Upper lobe of left lung (tissue), 4 donors: Measurements from ENCODE around the gene PLEKHA4.
"Not testable (repeated sequence)": the region's sequence is repeated elsewhere in the genome, so short reads cannot be mapped to it uniquely, and the experiment has no call there.

Experiments used
- CTCF ChIP-seq, 6 experiments: fragments of 450-650 bp in 4 of 6; fragments of 200-600 bp in 2 of 6; sonication (generic) in 2 of 6; IDR thresholded peaks; one replicate each; pipeline ENCODE4 v1.5.1; 2016 to 2019; ENCODE audit warnings: antibody characterized with exemption in 6 of 6
- EP300 ChIP-seq, 4 donors: sonication (generic); formaldehyde crosslinking; IDR thresholded peaks; one replicate each; pipeline ENCODE4 v1.5.1; 2017; ENCODE audit warnings: antibody characterized with exemption in 4 of 4, control low read depth in 2 of 4
- POLR2A ChIP-seq, 4 donors: fragments of 450-650 bp; IDR thresholded peaks; one replicate each; pipeline ENCODE4 v1.5.1; 2016 to 2017; ENCODE audit warnings: antibody characterized with exemption in 4 of 4, mild to moderate bottlenecking in 2 of 4
- POLR2AphosphoS5 ChIP-seq, 2 donors: sonication (generic); formaldehyde crosslinking; IDR thresholded peaks; one replicate each; pipeline ENCODE4 v1.5.1; 2017; ENCODE audit warnings: antibody characterized with exemption in 2 of 2

GRCh38 chr19:48876043-48876981 is 7.9 kb upstream of the PLEKHA4 start:
- TF ChIP-seq CTCF, EP300 (IDR thresholded peaks at IDR 0.05): not testable (repeated sequence)
- TF ChIP-seq POLR2AphosphoS5 (IDR thresholded peaks at IDR 0.05) (peak in 1 of 2 donors; percentile 35), POLR2A (IDR thresholded peaks at IDR 0.05) (peak in 1 of 4 donors; percentile 21)
